ENCODE measurements around the gene FEM1A.
"Not testable (repeated sequence)": the region's sequence is repeated elsewhere in the genome, so short reads cannot be mapped to it uniquely, and the experiment has no call there.

Gene FEM1A

DNA sequence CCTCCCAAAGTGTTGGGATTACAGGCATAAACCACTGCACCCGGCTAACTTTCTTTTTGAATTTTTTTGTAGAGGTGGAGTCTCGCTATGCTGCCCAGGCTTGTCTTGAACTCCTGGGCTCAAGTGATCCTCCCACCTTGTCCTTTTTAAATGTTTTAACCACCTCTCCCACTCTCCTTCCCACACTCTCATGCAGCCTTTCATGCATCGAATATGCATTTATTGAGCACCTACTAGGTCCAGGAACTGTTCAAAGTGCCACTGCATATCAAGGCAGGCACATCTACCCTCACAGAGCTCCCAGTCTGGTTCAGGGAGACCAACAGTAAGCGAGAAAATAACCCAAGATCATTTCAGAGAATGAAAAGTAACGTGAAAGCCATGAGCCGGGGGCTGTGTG is 38.8 kb downstream of the FEM1A start:
- no peak overlapping the region for H3K4me3 ChIP-seq (ENCODE audit: low read depth, low read length)
- DNase-seq (ENCODE audit: low read depth): no peak
- TF ChIP-seq, protein P1, sequence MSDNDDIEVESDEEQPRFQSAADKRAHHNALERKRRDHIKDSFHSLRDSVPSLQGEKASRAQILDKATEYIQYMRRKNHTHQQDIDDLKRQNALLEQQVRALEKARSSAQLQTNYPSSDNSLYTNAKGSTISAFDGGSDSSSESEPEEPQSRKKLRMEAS (IDR thresholded peaks at IDR 0.05; ENCODE audit: low read depth, low read length): no peak
- TF ChIP-seq, protein P2, sequence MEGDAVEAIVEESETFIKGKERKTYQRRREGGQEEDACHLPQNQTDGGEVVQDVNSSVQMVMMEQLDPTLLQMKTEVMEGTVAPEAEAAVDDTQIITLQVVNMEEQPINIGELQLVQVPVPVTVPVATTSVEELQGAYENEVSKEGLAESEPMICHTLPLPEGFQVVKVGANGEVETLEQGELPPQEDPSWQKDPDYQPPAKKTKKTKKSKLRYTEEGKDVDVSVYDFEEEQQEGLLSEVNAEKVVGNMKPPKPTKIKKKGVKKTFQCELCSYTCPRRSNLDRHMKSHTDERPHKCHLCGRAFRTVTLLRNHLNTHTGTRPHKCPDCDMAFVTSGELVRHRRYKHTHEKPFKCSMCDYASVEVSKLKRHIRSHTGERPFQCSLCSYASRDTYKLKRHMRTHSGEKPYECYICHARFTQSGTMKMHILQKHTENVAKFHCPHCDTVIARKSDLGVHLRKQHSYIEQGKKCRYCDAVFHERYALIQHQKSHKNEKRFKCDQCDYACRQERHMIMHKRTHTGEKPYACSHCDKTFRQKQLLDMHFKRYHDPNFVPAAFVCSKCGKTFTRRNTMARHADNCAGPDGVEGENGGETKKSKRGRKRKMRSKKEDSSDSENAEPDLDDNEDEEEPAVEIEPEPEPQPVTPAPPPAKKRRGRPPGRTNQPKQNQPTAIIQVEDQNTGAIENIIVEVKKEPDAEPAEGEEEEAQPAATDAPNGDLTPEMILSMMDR (IDR thresholded peaks at IDR 0.05; ENCODE audit: low read depth, low read length): no peak
- TF ChIP-seq MYC (IDR thresholded peaks at IDR 0.05; ENCODE audit: low read depth, low read length): no peak
- no peak for TF ChIP-seq POLR2A (IDR thresholded peaks at IDR 0.05; ENCODE audit: extremely low read depth, insufficient read length)

DNA sequence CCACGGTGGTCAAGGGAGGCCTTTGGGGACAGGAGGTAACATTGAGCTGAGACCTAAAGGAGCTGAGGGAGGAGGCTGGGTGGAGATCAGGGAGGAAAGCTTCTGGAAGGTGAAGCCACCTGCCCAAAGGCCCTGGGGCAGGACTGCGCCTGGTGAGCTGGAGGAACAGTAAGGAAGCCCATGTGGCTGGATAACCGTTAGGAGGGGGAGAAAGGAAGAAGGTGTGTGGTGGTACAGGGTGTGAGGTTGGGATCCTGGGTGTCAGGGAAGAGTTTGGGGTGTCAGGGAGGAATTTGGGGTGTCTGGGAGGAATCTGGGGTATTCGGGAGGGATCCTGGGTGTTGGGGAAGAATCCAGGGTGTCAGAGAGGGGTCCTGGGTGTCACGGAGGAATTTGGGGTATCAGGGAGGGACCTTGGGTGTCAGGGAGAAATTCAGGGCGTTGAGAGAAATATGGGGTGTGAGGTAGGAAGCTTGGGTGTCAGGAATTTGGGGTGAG is 39.3 kb downstream of the FEM1A start:
- no peak for TF ChIP-seq MYC (IDR thresholded peaks at IDR 0.05; ENCODE audit: low read depth, low read length)
- DNase-seq (ENCODE audit: low read depth): no peak
- H3K4me3 ChIP-seq (ENCODE audit: low read depth, low read length): no peak overlapping the region

DNA sequence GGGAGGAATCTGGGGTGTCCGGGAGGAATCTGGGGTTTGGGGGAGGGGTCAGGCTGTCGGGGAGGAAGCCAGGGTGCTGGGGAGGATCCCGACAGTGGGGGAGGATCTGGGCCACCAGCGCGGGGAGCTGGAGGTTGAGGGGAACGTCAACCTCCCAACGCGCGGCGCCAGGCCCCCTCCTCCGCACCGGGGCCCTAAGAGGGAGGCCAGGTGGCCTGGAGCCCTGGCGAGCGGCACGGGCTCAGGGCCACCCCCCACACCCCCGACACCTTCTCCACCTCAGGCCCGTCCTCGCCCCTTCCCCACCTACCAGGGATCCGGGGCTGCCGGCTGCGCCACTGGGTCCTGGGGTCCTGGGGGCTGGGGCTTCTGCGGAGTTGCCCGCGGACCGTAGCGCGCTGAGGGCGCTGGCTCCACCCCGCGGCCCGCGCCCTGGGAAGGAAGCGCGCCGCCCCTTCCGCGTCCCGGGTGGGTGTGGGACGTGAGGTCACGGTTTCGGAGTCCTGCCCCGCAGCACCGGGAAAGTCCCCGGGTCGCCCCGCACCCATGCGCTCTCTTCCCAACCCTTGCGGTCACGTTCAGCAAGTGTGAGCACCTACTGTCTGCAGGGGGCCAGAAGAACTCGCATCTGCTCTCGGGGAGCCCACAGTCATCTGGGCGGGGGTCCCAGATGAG is 39.9 kb downstream of the FEM1A start, which contains the start of gene TICAM1:
Gene TICAM1 (minus strand): TSS at position 409 of the 675 bp plus-strand sequence. CDS start 13,335 bp downstream, outside the sequence.
- DNase-seq (ENCODE audit: low read depth): peak; percentile 34
- TF ChIP-seq POLR2A (IDR thresholded peaks at IDR 0.05; ENCODE audit: extremely low read depth, insufficient read length): peak; percentile 19
- TF ChIP-seq, protein P1 (IDR thresholded peaks at IDR 0.05; ENCODE audit: low read depth, low read length): no peak
- peak within 1 kb of the TSS; percentile 57 for H3K4me3 ChIP-seq (ENCODE audit: low read depth, low read length)

DNA sequence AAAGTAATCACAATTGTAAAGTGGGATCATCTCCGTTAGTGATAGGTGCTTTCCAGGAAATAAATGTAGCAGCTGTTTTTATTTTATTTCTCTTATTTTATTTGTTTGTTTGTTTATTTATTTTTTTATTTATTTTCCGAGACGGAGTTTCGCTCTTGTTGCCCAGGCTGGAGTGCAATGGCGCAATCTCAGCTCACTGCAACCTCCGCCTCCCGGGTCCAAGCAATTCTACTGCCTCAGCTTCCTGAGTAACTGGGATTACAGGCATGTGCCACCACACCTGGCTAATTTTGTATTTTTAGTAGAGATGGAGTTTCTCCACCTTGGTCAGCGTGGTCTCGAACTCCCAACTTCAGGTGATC is 40.4 kb downstream of the FEM1A start:
- DNase-seq (ENCODE audit: low read depth): not testable (repeated sequence)

DNA sequence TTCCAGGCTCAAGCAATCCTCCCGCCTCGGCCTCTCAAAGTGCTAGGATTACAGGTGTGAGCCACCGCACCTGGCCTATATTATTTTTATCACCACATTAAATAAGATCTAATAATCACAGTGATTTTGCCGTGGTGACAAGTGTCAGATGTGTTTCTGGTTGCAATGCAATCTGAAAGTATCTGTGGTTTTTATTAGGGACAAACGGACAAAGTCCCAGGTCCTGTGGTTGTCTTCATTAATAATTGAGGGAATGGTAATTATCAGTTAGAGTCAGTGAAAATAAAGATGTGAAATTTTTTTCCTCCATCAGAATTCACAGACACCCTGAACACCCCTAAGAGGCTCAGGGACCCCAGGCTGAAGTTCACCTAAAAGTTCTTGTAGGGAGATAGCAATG is 41.2 kb downstream of the FEM1A start:
- TF ChIP-seq, protein P1 (IDR thresholded peaks at IDR 0.05; ENCODE audit: low read depth, low read length): no peak
- DNase-seq (ENCODE audit: low read depth): no peak
- H3K4me3 ChIP-seq (ENCODE audit: low read depth, low read length): no peak overlapping the region

More for the DNA sequence above, 40.4 kb downstream of the FEM1A start:
- peak overlapping the region; percentile 57 for H3K4me3 ChIP-seq (ENCODE audit: low read depth, low read length)

DNA sequence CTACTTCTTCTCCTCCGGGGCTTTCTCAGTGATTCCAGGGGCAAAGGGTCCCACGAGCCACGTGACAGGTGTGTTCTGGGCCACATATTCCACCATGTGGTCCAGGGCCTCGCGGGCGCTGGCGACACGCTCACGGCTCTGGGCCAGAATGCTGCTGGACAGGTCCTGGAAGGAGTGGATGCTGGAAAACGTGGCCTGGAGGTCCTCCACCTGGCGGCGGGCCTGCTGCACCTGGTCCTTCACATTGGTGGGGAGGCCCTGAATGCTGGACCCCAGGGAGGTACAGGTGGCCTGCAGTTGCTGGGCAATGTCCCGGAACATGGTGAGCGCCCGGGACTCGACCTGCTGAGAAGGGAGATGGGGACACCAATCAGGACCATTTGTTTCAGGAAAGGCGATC is 47.7 kb downstream of the FEM1A start:
- no peak for DNase-seq (ENCODE audit: low read depth)
- TF ChIP-seq, protein P2 (IDR thresholded peaks at IDR 0.05; ENCODE audit: low read depth, low read length): no peak
- no peak for TF ChIP-seq POLR2A (IDR thresholded peaks at IDR 0.05; ENCODE audit: extremely low read depth, insufficient read length)
- TF ChIP-seq, protein P1 (IDR thresholded peaks at IDR 0.05; ENCODE audit: low read depth, low read length): no peak
- TF ChIP-seq MYC (IDR thresholded peaks at IDR 0.05; ENCODE audit: low read depth, low read length): no peak

DNA sequence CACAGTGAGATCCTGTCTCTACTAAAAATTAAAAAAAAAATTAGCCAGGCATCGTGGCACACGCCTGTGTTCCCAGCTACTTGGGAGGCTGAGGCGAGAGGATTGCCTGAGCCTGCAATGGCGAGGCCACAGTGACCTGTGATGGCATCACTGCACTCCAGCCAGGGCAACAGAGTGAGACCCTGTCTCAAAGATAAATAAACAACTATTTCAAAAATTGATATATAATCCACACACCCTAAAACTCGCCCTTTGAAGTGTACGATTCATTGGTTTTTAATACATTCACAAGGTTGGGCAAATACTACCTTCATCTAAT is 52.1 kb downstream of the FEM1A start:
- TF ChIP-seq, protein P1 (IDR thresholded peaks at IDR 0.05; ENCODE audit: low read depth, low read length): no peak
- no peak for TF ChIP-seq MYC (IDR thresholded peaks at IDR 0.05; ENCODE audit: low read depth, low read length)
- TF ChIP-seq, protein P2 (IDR thresholded peaks at IDR 0.05; ENCODE audit: low read depth, low read length): no peak
- no peak for DNase-seq (ENCODE audit: low read depth)
- H3K4me3 ChIP-seq (ENCODE audit: low read depth, low read length): no peak overlapping the region

More for the DNA sequence above, 47.7 kb downstream of the FEM1A start:
- H3K4me3 ChIP-seq (ENCODE audit: low read depth, low read length): no peak overlapping the region
